Measurements from ENCODE around the gene GFI1B.

DNA sequence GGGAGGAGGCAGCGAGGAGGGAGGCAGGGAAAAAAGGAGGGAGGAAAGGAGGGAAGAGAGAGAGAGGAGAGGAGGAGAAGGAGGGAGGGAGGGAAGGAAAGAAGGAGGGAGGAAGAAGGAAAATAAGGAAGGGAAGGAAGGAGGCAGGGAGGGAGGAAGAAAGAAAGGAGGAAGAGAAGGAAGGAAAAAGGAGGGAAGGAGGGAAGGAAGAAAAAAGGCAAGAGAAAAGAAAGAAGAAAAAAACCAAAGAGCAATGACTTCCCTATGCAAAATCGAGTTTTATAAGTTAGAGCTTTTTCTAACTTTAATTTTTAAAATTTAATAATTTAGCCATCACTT lies 413 bp upstream of the GFI1B start:
- TF ChIP-seq, protein P1, sequence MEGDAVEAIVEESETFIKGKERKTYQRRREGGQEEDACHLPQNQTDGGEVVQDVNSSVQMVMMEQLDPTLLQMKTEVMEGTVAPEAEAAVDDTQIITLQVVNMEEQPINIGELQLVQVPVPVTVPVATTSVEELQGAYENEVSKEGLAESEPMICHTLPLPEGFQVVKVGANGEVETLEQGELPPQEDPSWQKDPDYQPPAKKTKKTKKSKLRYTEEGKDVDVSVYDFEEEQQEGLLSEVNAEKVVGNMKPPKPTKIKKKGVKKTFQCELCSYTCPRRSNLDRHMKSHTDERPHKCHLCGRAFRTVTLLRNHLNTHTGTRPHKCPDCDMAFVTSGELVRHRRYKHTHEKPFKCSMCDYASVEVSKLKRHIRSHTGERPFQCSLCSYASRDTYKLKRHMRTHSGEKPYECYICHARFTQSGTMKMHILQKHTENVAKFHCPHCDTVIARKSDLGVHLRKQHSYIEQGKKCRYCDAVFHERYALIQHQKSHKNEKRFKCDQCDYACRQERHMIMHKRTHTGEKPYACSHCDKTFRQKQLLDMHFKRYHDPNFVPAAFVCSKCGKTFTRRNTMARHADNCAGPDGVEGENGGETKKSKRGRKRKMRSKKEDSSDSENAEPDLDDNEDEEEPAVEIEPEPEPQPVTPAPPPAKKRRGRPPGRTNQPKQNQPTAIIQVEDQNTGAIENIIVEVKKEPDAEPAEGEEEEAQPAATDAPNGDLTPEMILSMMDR (conservative IDR thresholded peaks at IDR 0.05): no peak
- TF ChIP-seq EZH2 (IDR thresholded peaks at IDR 0.05; ENCODE audit: low read depth): no peak

Data from PC-9 (cell line).